Panc1 (cell line): ENCODE data around the gene NME3. TPM values are rescaled to one million over a fixed set of nuclear protein-coding genes. Genes with fewer than 3 reads are reported as not detected.

Experiments used
- ATAC-seq: fragments of 200-7000 bp; cut with Tn5 transposase; 2 replicates; pipeline ENCODE4 v1.9.1; 2020; ENCODE audit warnings: mild to moderate bottlenecking, moderate library complexity
- Bru-seq: library from RNA; stranded (reverse); fragments of 400-500 nt; gene quantifications from one replicate; lab custom pipeline; 2021; lab: Mats Ljungman, UMichigan
- BruChase-seq, 2 experiments: library from RNA; stranded (reverse); fragments of 400-500 nt; gene quantifications; one replicate each; lab custom pipeline; 2021; lab: Mats Ljungman, UMichigan
- BruUV-seq: library from RNA; stranded (reverse); fragments of 400-500 nt; replicated peaks from 2 replicates; lab custom pipeline; 2021; lab: Mats Ljungman, UMichigan
- CTCF ChIA-PET: fragments of 300-600 bp; sonication (Branson Sonifier 250); formaldehyde crosslinking; loops from one replicate; lab custom pipeline; 2022; ENCODE audit warnings: antibody characterized with exemption; lab: Charles Lee
- POLR2A ChIA-PET: fragments of 300-600 bp; sonication (Branson Sonifier 250); formaldehyde crosslinking; loops from one replicate; lab custom pipeline; 2022; ENCODE audit warnings: antibody characterized with exemption; lab: Charles Lee
- DNase-seq: peaks from one replicate; pipeline ENCODE4 v3.0.0-alpha.2; 2010; ENCODE audit warnings: low read depth, low spot score
- H3K27ac ChIP-seq: 2 replicates; pipeline ENCODE4 v1.5.1; 2011; ENCODE audit warnings: mild to moderate bottlenecking, low read length, inconsistent platforms
- H3K27me3 ChIP-seq: fragments of 200-500 bp; sonication (Bioruptor generic); 2 replicates; pipeline ENCODE4 v1.6.0; 2014; ENCODE audit warnings: low read length, inconsistent platforms; ENCODE audit not compliant: control insufficient read depth, insufficient read depth
- H3K36me3 ChIP-seq: fragments of 200-500 bp; sonication (Bioruptor generic); 2 replicates; pipeline ENCODE4 v1.5.1; 2014; ENCODE audit warnings: inconsistent platforms, mild to moderate bottlenecking, low read length, moderate library complexity; ENCODE audit not compliant: control insufficient read depth, insufficient read depth
- H3K4me1 ChIP-seq: 2 replicates; pipeline ENCODE4 v1.5.1; 2011; ENCODE audit warnings: inconsistent platforms, mild to moderate bottlenecking, low read length, moderate library complexity; ENCODE audit not compliant: control insufficient read depth, insufficient read depth
- H3K4me3 ChIP-seq, 2 experiments: 2 replicates each; pipeline ENCODE4 v1.5.1; 2011 to 2012; ENCODE audit warnings: low read depth in 2 of 2, low read length in 2 of 2, mild to moderate bottlenecking in 2 of 2, inconsistent platforms in 1 of 2, moderate library complexity in 1 of 2
- H3K9me3 ChIP-seq: fragments of 200-500 bp; sonication (Bioruptor generic); 2 replicates; pipeline ENCODE4 v1.5.1; 2014; ENCODE audit warnings: low read depth, mild to moderate bottlenecking, inconsistent platforms, low read length, moderate library complexity; ENCODE audit not compliant: control insufficient read depth, insufficient read depth
- CTCF ChIP-seq: fragments of 450-650 bp; IDR thresholded peaks from 2 replicates; pipeline ENCODE4 v1.5.1; 2017; ENCODE audit warnings: mild to moderate bottlenecking
- POLR2AphosphoS5 ChIP-seq: IDR thresholded peaks from 2 replicates; pipeline ENCODE4 v1.6.1; 2012; ENCODE audit warnings: mild to moderate bottlenecking, low read depth, low read length, moderate library complexity
- REST ChIP-seq, 2 experiments: IDR thresholded peaks; 2 replicates each; pipeline ENCODE4 v1.6.1; 2011 to 2012; ENCODE audit warnings: low read depth in 2 of 2, control low read depth in 1 of 2, low read length in 1 of 2, mild to moderate bottlenecking in 1 of 2, moderate library complexity in 1 of 2; ENCODE audit not compliant: insufficient read depth in 1 of 2
- SIN3A ChIP-seq: IDR thresholded peaks from 2 replicates; pipeline ENCODE4 v1.6.1; 2012; ENCODE audit warnings: low read depth, mild to moderate bottlenecking, low read length, moderate library complexity, borderline replicate concordance; ENCODE audit not compliant: insufficient read depth
- TCF7L2 ChIP-seq: IDR thresholded peaks from 2 replicates; pipeline ENCODE4 v1.6.1; 2011; ENCODE audit warnings: mild to moderate bottlenecking, low read depth, low read length, inconsistent platforms
- in situ Hi-C: cut with HindIII; loops from 2 replicates; pipeline ENCODE4 v1.10.0; 2016; ENCODE audit warnings: low sequenced_read_pairs, low pct_unique_long_range_greater_than_20kb
- intact Hi-C: fragments of 100-400 bp; cut with micrococcal nuclease; formaldehyde crosslinking; loops from one replicate; pipeline ENCODE4 v1.10.0; 2022; ENCODE audit not compliant: unreplicated experiment
- long read RNA-seq: library from polyadenylated mRNA; unstranded; transcript quantifications from one replicate; pipeline ENCODE4 v2.0.0, GENCODE V29; 2021; ENCODE audit not compliant: unreplicated experiment
- polyA plus RNA-seq: library from polyadenylated mRNA; unstranded; fragments of >200 nt; gene quantifications from one replicate; pipeline ENCODE4 v1.2.1, GENCODE V29; 2012; ENCODE audit warnings: missing spikeins; ENCODE audit not compliant: insufficient read length
- total RNA-seq: library from RNA; stranded (reverse); gene quantifications from one replicate; pipeline ENCODE4 v1.2.1, GENCODE V29; 2021; ENCODE audit not compliant: unreplicated experiment

The NME3 gene
- 117 TPM for total RNA-seq
- polyA plus RNA-seq, result 233 TPM
- percentile 73 among the genes with signal in this experiment for Bru-seq, nascent RNA
- percentile 72 among the genes with signal in this experiment for BruChase-seq, experiment 1, labeled RNA remaining after a 2-hour chase
- percentile 78 among the genes with signal in this experiment for BruChase-seq, experiment 2, labeled RNA remaining after a 6-hour chase
- long read RNA-seq, transcript NME3-201 (5 exons, 1,069 nt), result major isoform, 25 of 83 reads
- long read RNA-seq, transcript NME3-209 (4 exons, 913 nt), result minor isoform, 6 of 83 reads
- long read RNA-seq, transcript NME3-204 (4 exons, 920 nt), result minor isoform, 14 of 83 reads
- long read RNA-seq, transcript NME3-202 (3 exons, 1,014 nt), result minor isoform, 9 of 83 reads
- long read RNA-seq, partial matches to known transcripts, result 4 of 83 reads
- long read RNA-seq, other reads (novel, unspliced or antisense), result 18 of 83 reads

GRCh38 chr16:1771188-1771863 lies at the start of gene NME3:
NME3 (minus strand) TSS chr16:1771543; CDS start chr16:1771534, 9 bp downstream.
- ATAC-seq (peak; percentile 48), DNase-seq (no peak)
- intact Hi-C loops (loop anchor here (10.0 kb wide), 1 partner anchor 1087 kb away; the partner anchor contains the start of genes JMJD8 and STUB1), in situ Hi-C loops (no loop called here)
- peaks cover 30% of the 10 kb centered on the region for H3K4me1 ChIP-seq
- no peak for TF ChIP-seq CTCF
- peak; percentile 10; the same call in 1 of the 2 replicates for TF ChIP-seq SIN3A
- peak within 1 kb of the TSS; percentile 60 to 71 for H3K4me3 ChIP-seq
- H3K9me3 ChIP-seq, result no peaks in the 10 kb centered on the region
- ChIA-PET CTCF (no interaction called here), POLR2A (no interaction called here)
- peak within 1 kb of the TSS; percentile 95 for H3K27ac ChIP-seq
- no TSS peak for BruUV-seq
- no peaks in the 10 kb centered on the region; the same call in 1 of the 2 replicates for H3K36me3 ChIP-seq
- no peaks in the 10 kb centered on the region for H3K27me3 ChIP-seq

GRCh38 chr16:1820946-1821290 lies 49.6 kb upstream of the NME3 start:
- BruUV-seq, result no TSS peak
- intact Hi-C loops (no loop called here), in situ Hi-C loops (no loop called here)
- Histone ChIP-seq H3K4me3 (no peak overlapping the region), H3K27me3 (no peaks in the 10 kb centered on the region), H3K9me3 (no peaks in the 10 kb centered on the region), H3K36me3 (no peaks in the 10 kb centered on the region), H3K4me1 (0 out of 2 replicates have a peak, but pooled peaks cover 10% of the 10 kb centered on the region), H3K27ac (no peak overlapping the region)
- ChIA-PET POLR2A (no interaction called here), CTCF (no interaction called here)
- TF ChIP-seq REST (IDR thresholded peaks at IDR 0.05; ENCODE audit: insufficient read depth in 1 of 2, low read depth in 2 of 2, low read length in 1 of 2), result no peak
- TF ChIP-seq SIN3A, result no peak
- no peak for TF ChIP-seq TCF7L2
- TF ChIP-seq CTCF, result no peak
- no peak for TF ChIP-seq POLR2AphosphoS5
- ATAC-seq, result no peak
- DNase-seq, result no peak
